Peyer's patch (tissue), 4 donors: ENCODE results near the gene TUBA1C.

ENCODE experiments used
- POLR2A ChIP-seq, 2 donors: fragments of 450-650 bp; IDR thresholded peaks; one replicate each; pipeline ENCODE4 v1.5.1; 2017; ENCODE audit warnings: antibody characterized with exemption in 2 of 2, mild to moderate bottlenecking in 2 of 2, moderate library complexity in 2 of 2
- TF ChIP-seq, protein P1 (sequence below), 6 experiments: fragments of 450-650 bp in 4 of 6; fragments of 200-600 bp in 2 of 6; sonication (generic) in 1 of 6; IDR thresholded peaks; one replicate each; pipeline ENCODE4 v1.5.1; 2017 to 2019; ENCODE audit warnings: antibody characterized with exemption in 6 of 6, mild to moderate bottlenecking in 3 of 6, moderate library complexity in 1 of 6

DNA sequence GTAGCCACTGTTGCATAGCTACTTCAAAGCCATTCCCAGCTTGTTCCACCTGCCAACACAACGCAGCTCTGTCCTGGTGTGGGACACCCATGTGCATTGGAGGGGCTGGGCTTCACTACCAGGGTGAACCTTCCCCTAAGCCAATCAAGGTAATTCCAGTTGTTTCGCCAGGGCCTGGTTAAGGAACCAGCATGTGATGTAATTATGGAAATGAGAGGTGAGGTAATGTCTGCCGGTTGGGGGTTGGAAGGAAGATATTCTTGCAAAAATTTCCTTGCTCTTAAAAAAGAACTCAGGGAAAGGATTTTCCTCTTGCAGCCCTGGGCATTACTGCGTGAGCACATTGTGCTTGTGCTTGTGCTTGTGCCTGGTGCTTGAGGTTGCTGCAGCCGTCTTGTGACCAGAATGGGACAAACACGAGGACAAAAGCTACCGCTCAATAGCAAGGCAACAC, 14.9 kb downstream of the TUBA1C start:
- TF ChIP-seq, protein P1, sequence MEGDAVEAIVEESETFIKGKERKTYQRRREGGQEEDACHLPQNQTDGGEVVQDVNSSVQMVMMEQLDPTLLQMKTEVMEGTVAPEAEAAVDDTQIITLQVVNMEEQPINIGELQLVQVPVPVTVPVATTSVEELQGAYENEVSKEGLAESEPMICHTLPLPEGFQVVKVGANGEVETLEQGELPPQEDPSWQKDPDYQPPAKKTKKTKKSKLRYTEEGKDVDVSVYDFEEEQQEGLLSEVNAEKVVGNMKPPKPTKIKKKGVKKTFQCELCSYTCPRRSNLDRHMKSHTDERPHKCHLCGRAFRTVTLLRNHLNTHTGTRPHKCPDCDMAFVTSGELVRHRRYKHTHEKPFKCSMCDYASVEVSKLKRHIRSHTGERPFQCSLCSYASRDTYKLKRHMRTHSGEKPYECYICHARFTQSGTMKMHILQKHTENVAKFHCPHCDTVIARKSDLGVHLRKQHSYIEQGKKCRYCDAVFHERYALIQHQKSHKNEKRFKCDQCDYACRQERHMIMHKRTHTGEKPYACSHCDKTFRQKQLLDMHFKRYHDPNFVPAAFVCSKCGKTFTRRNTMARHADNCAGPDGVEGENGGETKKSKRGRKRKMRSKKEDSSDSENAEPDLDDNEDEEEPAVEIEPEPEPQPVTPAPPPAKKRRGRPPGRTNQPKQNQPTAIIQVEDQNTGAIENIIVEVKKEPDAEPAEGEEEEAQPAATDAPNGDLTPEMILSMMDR (IDR thresholded peaks at IDR 0.05): no peak
- no peak for TF ChIP-seq POLR2A (IDR thresholded peaks at IDR 0.05)
